MG63 (cell line): ENCODE measurements around the gene EXOC4. TPM values are rescaled to one million over a fixed set of nuclear protein-coding genes. Genes with fewer than 3 reads are reported as not detected.

ENCODE experiments used
- DNase-seq: peaks from one replicate; pipeline ENCODE4 v3.0.0-alpha.2; 2020
- H3K27me3 ChIP-seq: fragments of 250-450 bp; sonication (Bioruptor Pico); 2 replicates; pipeline ENCODE4 v1.5.1; 2020; ENCODE audit warnings: mild to moderate bottlenecking, moderate library complexity
- H3K36me3 ChIP-seq: fragments of 250-450 bp; sonication (Bioruptor Pico); 2 replicates; pipeline ENCODE4 v1.5.1; 2020; ENCODE audit warnings: mild to moderate bottlenecking, moderate library complexity
- H3K4me3 ChIP-seq: fragments of 250-450 bp; sonication (Bioruptor Pico); 2 replicates; pipeline ENCODE4 v1.5.1; 2020; ENCODE audit warnings: mild to moderate bottlenecking, moderate library complexity
- H3K9me3 ChIP-seq: fragments of 250-450 bp; sonication (Bioruptor Pico); 2 replicates; pipeline ENCODE4 v1.5.1; 2020; ENCODE audit warnings: mild to moderate bottlenecking, moderate library complexity
- total RNA-seq: library from RNA; depleted of rRNA; stranded (reverse); fragments of >200 nt; shearing (Covaris generic); gene quantifications from 2 replicates; pipeline ENCODE4 v1.2.3, GENCODE V29; 2014; ENCODE audit warnings: low replicate concordance; rRNA removed

The EXOC4 gene
- total RNA-seq, 1 experiment from 2014 or later, result 24.1 TPM

- Histone ChIP-seq H3K4me3 (no peak overlapping the region), H3K36me3 (no peaks in the 10 kb centered on the region), H3K27me3 (no peaks in the 10 kb centered on the region), H3K9me3 (no peaks in the 10 kb centered on the region)
- no peak for DNase-seq
Measured at GRCh38 chr7:134113655-134114054, 860.8 kb downstream of the EXOC4 start.

- Histone ChIP-seq H3K4me3 (no peak overlapping the region), H3K36me3 (no peaks in the 10 kb centered on the region), H3K9me3 (no peaks in the 10 kb centered on the region), H3K27me3 (no peaks in the 10 kb centered on the region)
- DNase-seq, result no peak
Measured at GRCh38 chr7:134114992-134115391, 862.1 kb downstream of the EXOC4 start.

Other genes starting within 250 kb of the EXOC4 start
- 94.7 and 130 TPM in 2 replicates for gene CHCHD3, start 171.0 kb upstream of the EXOC4 start, total RNA-seq